Ramos (cell line): Measurements from ENCODE around the gene RABL3.
"Not testable (repeated sequence)": the region's sequence is repeated elsewhere in the genome, so short reads cannot be mapped to it uniquely, and the experiment has no call there.

ENCODE experiments used
- in situ Hi-C: fragments of 300-500 bp; cut with MboI; formaldehyde crosslinking; loops from one replicate; pipeline ENCODE4 v1.14.3; 2022; ENCODE audit warnings: low sequenced_read_pairs; ENCODE audit not compliant: unreplicated experiment

The RABL3 gene

GRCh38 chr3:120650311-120650710 is 92.0 kb downstream of the RABL3 start:
- in situ Hi-C loops, result no loop called here

GRCh38 chr3:120649830-120650233 is 92.5 kb downstream of the RABL3 start:
- in situ Hi-C loops, result no loop called here

DNA sequence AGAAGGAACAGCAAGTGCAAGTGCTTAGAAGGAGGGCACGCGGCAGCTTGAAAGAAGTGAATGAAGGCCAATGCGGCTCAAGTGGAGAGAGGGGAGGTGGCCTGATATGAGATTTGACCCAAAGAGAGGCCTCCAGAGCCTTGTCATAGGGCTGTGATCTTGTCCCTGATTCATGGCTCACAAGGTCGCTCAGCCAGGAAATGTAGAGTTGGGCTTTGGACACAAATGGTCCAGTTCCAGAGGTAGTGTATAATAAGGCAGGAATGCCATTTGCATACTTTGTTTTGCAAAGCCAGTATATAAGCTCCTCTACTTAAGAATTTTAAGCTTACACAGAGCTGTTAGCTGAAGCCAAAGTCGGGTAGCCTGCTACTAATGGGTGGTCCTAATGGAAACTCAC is 94.0 kb downstream of the RABL3 start:
- in situ Hi-C loops, result no loop called here

- in situ Hi-C loops, result no loop called here
These were observed 95.4 kb downstream of the RABL3 start for GRCh38 chr3:120646771-120647432.

- in situ Hi-C loops, result no loop called here
These were observed 97.1 kb downstream of the RABL3 start for GRCh38 chr3:120645083-120645845.

DNA sequence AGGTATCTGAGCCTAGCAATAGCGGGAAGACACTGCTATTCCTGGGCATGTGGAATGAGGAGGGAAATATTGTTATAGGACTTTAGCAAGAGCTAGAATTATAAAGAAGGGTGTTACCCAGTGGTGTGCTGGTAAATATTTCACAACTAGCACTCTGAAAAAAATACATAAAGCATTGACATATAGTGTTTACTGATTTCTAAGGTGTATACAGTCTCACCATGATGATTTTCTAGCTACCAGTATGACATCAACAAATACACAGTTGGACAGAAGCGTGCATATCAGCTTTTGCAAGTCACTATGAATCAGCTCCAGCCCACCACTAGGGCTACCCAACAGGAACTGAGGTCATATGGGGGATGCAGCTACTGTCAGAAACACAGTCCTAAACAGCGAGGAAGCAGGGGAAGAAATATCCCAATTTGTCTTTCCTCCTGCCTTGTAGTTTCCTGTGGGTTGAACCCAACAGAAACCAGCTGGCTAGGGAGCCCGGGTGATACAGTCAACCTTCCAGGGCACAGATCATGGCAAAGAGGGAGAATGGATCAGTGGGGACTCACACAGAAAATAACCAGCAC is 99.9 kb downstream of the RABL3 start:
- in situ Hi-C loops, result no loop called here

DNA sequence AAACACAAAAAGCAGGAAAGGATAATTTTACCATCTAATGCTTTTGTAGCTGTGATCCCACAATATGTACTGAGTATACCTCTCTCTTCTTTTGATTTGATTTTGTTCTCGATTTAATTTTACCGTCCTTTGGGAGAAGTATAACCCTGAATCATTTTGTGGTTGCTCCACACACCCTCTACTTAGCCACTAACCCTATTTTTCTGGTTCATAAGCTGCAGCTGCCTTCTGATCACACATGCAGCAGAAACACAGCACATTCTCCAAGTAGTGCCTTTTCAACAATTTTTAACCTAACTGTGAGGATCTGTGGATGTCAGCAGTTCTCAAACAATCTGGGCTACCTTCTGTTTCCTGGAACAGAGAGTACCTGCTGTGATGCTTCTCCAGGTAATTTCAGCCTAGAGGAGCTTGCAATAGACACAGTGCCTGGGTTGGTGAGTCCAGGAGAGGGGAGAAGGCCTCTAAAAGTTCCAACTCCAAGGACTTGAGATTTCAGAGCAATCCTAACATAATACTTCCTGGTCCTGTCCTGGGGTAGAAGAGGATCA is 100.5 kb downstream of the RABL3 start:
- in situ Hi-C loops, result no loop called here

- in situ Hi-C loops, result no loop called here
These were observed 102.1 kb downstream of the RABL3 start for GRCh38 chr3:120640231-120640630.

DNA sequence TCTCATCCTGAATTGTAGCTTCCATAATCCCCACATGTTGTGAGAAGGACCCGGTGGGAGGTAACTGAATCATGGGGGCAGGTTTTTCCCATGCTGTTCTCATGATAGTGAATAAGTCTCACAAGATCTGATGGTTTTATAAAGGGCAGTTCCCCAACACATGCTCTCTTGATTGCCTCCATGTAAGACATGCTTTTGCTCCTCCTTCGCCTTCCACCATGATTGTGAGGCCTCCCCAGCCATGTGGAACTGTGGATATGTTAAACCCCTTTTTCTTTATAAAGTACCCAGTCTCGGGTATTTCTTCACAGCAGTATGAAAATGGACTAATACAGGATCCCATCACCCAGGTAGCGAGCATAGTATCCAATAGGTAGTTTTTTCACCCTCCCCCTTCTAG is 103.5 kb downstream of the RABL3 start:
- in situ Hi-C loops, result not testable (repeated sequence)

DNA sequence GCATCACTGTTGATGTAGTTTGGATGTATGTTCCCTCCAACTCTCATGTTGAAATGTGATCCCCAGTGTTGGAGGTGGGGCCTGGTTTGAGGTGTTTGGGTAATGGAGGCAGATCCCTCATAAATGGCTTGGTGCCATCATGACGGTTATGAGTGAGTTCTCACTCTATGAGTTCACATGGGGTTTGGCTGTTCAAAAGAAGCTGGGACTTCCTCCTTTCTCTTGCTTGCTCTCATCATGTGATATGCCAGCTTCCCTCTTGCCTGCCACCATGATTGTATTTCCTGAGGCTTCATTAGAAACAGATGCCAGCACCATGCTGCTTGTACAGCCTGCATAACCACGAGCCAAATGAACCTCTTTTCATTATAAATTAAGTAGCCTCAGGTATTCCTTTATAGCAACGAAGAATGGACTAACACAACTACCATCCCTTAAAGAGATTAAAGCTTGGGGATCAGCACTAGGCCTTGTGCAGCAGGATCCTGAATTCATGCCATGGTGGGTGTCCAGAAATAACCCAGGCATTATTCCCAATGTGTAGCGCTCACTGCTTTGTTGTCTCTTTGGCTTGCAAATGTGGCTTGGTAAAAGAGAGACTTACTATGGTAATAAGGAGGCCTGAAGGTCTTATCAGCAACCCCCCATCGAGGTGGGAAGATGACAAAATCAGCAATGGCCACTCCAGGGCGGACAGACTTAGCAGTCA is 104.3 kb downstream of the RABL3 start:
- in situ Hi-C loops, result no loop called here

DNA sequence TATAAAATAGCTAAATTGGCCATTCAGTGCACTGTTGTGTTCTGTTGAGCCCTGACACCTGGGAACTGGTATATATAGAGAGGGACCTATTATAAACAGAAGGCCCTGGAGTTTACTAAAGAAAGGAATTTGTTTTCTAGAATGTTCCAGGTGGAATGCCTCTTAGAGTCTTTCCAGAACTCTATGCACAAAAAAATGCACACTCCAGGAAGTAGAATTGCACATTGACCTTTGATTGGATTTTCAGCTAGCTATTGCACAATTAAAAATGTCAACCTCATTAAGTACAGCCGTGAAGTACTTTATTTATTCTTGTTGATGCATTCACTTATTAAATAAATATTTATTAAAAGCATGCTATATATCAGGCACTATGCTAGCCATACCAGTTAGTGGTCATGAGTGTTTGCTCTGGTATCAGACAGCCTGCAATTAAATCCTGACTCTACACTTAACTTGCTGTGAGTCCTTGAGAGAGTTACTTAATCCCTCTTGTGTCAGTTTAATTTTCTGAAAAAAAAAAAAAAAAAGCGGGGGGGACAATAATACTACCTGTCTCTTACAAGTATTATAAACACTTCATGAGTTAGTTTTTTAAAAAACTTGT is 105.4 kb downstream of the RABL3 start:
- in situ Hi-C loops, result no loop called here
